Neural progenitor cell (in vitro differentiated cells): ENCODE measurements around the gene TRAF2. TPM values are rescaled to one million over a fixed set of nuclear protein-coding genes. Genes with fewer than 3 reads are reported as not detected.
"Not testable (repeated sequence)": the region's sequence is repeated elsewhere in the genome, so short reads cannot be mapped to it uniquely, and the experiment has no call there.

Experiments used
- DNase-seq: peaks from one replicate; pipeline ENCODE4 v3.0.0-alpha.2; 2016; ENCODE audit warnings: low spot score
- H2AFZ ChIP-seq: fragments of 200-600 bp; sonication (generic); replicated peaks from 2 replicates; pipeline ENCODE4 v1.6.1; 2016; ENCODE audit warnings: antibody characterized with exemption
- H3F3A ChIP-seq: fragments of 200-600 bp; sonication (generic); 2 replicates; pipeline ENCODE4 v1.6.1; 2016; ENCODE audit warnings: antibody characterized with exemption, low read depth
- H3K27ac ChIP-seq: fragments of 200-600 bp; sonication (generic); 2 replicates; pipeline ENCODE4 v1.5.1; 2016; ENCODE audit warnings: mild to moderate bottlenecking
- H3K27me3 ChIP-seq: fragments of 200-600 bp; sonication (generic); 2 replicates; pipeline ENCODE4 v1.6.1; 2016; ENCODE audit warnings: mild to moderate bottlenecking, moderate library complexity
- H3K36me3 ChIP-seq: fragments of 200-600 bp; sonication (generic); 2 replicates; pipeline ENCODE4 v1.5.1; 2016
- H3K4me1 ChIP-seq: fragments of 200-600 bp; sonication (generic); 2 replicates; pipeline ENCODE4 v1.6.1; 2016; ENCODE audit warnings: mixed run types
- H3K4me2 ChIP-seq: fragments of 200-600 bp; sonication (generic); 2 replicates; pipeline ENCODE4 v1.6.1; 2016
- H3K4me3 ChIP-seq: fragments of 200-600 bp; sonication (generic); 2 replicates; pipeline ENCODE4 v1.5.1; 2016
- H3K79me2 ChIP-seq: fragments of 200-600 bp; sonication (generic); 2 replicates; pipeline ENCODE4 v1.6.1; 2016; ENCODE audit warnings: low read depth
- H3K9ac ChIP-seq: fragments of 200-600 bp; sonication (generic); 2 replicates; pipeline ENCODE4 v1.6.1; 2016
- H3K9me3 ChIP-seq: fragments of 200-600 bp; sonication (generic); 2 replicates; pipeline ENCODE4 v1.5.1; 2016; ENCODE audit warnings: low read depth
- H4K20me1 ChIP-seq: fragments of 200-600 bp; sonication (generic); 2 replicates; pipeline ENCODE4 v1.6.1; 2016; ENCODE audit warnings: low read depth
- H3K27ac Mint-ChIP-seq: 3 replicates; pipeline ENCODE4 v1.8.0; 2021; ENCODE audit warnings: mixed read lengths
- H3K27me3 Mint-ChIP-seq: 2 replicates; pipeline ENCODE4 v1.8.0; 2022; ENCODE audit warnings: low read depth, mild to moderate bottlenecking, inconsistent platforms, moderate library complexity, mixed read lengths; ENCODE audit not compliant: insufficient read depth
- H3K36me3 Mint-ChIP-seq: 3 replicates; pipeline ENCODE4 v1.8.0; 2021; ENCODE audit warnings: mixed read lengths
- H3K4me1 Mint-ChIP-seq: 3 replicates; pipeline ENCODE4 v1.8.0; 2021; ENCODE audit warnings: mixed read lengths
- H3K4me3 Mint-ChIP-seq: 3 replicates; pipeline ENCODE4 v1.8.0; 2021; ENCODE audit warnings: mild to moderate bottlenecking, moderate library complexity, mixed read lengths
- H3K9me3 Mint-ChIP-seq: 3 replicates; pipeline ENCODE4 v1.8.0; 2020; ENCODE audit warnings: mixed read lengths
- CTCF ChIP-seq: fragments of 200-600 bp; sonication (generic); IDR thresholded peaks from 2 replicates; pipeline ENCODE4 v1.5.1; 2017; ENCODE audit warnings: antibody characterized with exemption, mild to moderate bottlenecking
- EZH2 ChIP-seq: fragments of 200-600 bp; sonication (generic); IDR thresholded peaks from 2 replicates; pipeline ENCODE4 v1.6.1; 2017; ENCODE audit warnings: antibody characterized with exemption, mild to moderate bottlenecking, moderate library complexity
- EZH2phosphoT487 ChIP-seq: fragments of 200-600 bp; sonication (generic); IDR thresholded peaks from 2 replicates; pipeline ENCODE4 v1.6.1; 2017; ENCODE audit warnings: antibody characterized with exemption
- total RNA-seq: library from RNA; depleted of rRNA; stranded (reverse); fragments of >200 nt; gene quantifications from 2 replicates; pipeline ENCODE4 v1.2.3, GENCODE V29; 2015; ENCODE audit warnings: low replicate concordance

The TRAF2 gene
- total RNA-seq, 1 donor from 2014 or later, result 16.1 TPM

GRCh38 chr9:136867917-136868316 is 18.4 kb upstream of the TRAF2 start:
- Histone ChIP-seq H2AFZ (no peak overlapping the region), H3K4me2 (no peak overlapping the region), H3K79me2 (peaks cover 36% of the 10 kb centered on the region), H4K20me1 (peaks cover 30% of the 10 kb centered on the region), H3F3A (peaks cover 4% of the 10 kb centered on the region), H3K27ac (no peak overlapping the region), H3K9ac (no peak overlapping the region), H3K4me1 (peaks cover 10% of the 10 kb centered on the region), H3K4me3 (no peak overlapping the region), H3K9me3 (peaks cover 10% of the 10 kb centered on the region), H3K27me3 (no peaks in the 10 kb centered on the region), H3K36me3 (no peaks in the 10 kb centered on the region)
- peaks cover 38% of the 10 kb centered on the region for H3K9me3 Mint-ChIP-seq
- DNase-seq, result no peak
- peaks cover 7% of the 10 kb centered on the region for H3K4me1 Mint-ChIP-seq
- no peak for TF ChIP-seq EZH2phosphoT487
- no peak for TF ChIP-seq CTCF
- no peak for TF ChIP-seq EZH2
- H3K27ac Mint-ChIP-seq, result no peak overlapping the region
- peak overlapping the region; percentile 82 for H3K4me3 Mint-ChIP-seq
- H3K27me3 Mint-ChIP-seq, result peaks cover 3% of the 10 kb centered on the region
- peaks cover 21% of the 10 kb centered on the region for H3K36me3 Mint-ChIP-seq

GRCh38 chr9:136868644-136869043 is 17.7 kb upstream of the TRAF2 start:
- peaks cover 4% of the 10 kb centered on the region for H3F3A ChIP-seq
- peaks cover 24% of the 10 kb centered on the region for H4K20me1 ChIP-seq
- Mint-ChIP-seq H3K9me3 (peaks cover 43% of the 10 kb centered on the region), H3K36me3 (peaks cover 17% of the 10 kb centered on the region), H3K4me3 (peak overlapping the region; percentile 73), H3K27me3 (peaks cover 3% of the 10 kb centered on the region), H3K27ac (no peak overlapping the region), H3K4me1 (peaks cover 7% of the 10 kb centered on the region)
- no peak overlapping the region for H3K27ac ChIP-seq
- H3K4me2 ChIP-seq, result no peak overlapping the region
- peaks cover 14% of the 10 kb centered on the region for H3K9me3 ChIP-seq
- H3K79me2 ChIP-seq, result peaks cover 32% of the 10 kb centered on the region
- H3K36me3 ChIP-seq, result no peaks in the 10 kb centered on the region
- H3K27me3 ChIP-seq, result no peaks in the 10 kb centered on the region
- DNase-seq, result no peak
- H3K4me3 ChIP-seq, result no peak overlapping the region
- H3K4me1 ChIP-seq, result peaks cover 10% of the 10 kb centered on the region
- TF ChIP-seq EZH2 (no peak), CTCF (no peak), EZH2phosphoT487 (no peak)
- H2AFZ ChIP-seq, result no peak overlapping the region
- H3K9ac ChIP-seq, result no peak overlapping the region

GRCh38 chr9:136869611-136870010 is 16.7 kb upstream of the TRAF2 start:
- not testable (repeated sequence) for H3K4me1 Mint-ChIP-seq, H3K27me3 ChIP-seq, H3K27ac Mint-ChIP-seq, H3K4me1 ChIP-seq, H3K27ac ChIP-seq, H3F3A ChIP-seq, H3K4me3 ChIP-seq, H3K36me3 ChIP-seq, DNase-seq, H3K9ac ChIP-seq, H2AFZ ChIP-seq, H3K27me3 Mint-ChIP-seq, H3K4me2 ChIP-seq
- peaks cover 22% of the 10 kb centered on the region for H3K79me2 ChIP-seq
- peaks cover 46% of the 10 kb centered on the region for H3K9me3 Mint-ChIP-seq
- peaks cover 13% of the 10 kb centered on the region for H3K36me3 Mint-ChIP-seq
- peaks cover 14% of the 10 kb centered on the region for H4K20me1 ChIP-seq
- peaks cover 14% of the 10 kb centered on the region for H3K9me3 ChIP-seq
- peak overlapping the region; percentile 30 for H3K4me3 Mint-ChIP-seq

GRCh38 chr9:136875155-136875554 is 11.2 kb upstream of the TRAF2 start:
- Histone ChIP-seq H3K9me3 (peaks cover 7% of the 10 kb centered on the region), H3K27me3 (no peaks in the 10 kb centered on the region), H4K20me1 (no peaks in the 10 kb centered on the region), H3K9ac (no peak overlapping the region), H3K4me1 (no peaks in the 10 kb centered on the region), H3K36me3 (no peaks in the 10 kb centered on the region), H3K4me2 (no peak overlapping the region), H3K27ac (no peak overlapping the region), H3K4me3 (no peak overlapping the region), H3K79me2 (no peaks in the 10 kb centered on the region), H2AFZ (no peak overlapping the region), H3F3A (no peaks in the 10 kb centered on the region)
- H3K4me3 Mint-ChIP-seq, result no peak overlapping the region
- no peaks in the 10 kb centered on the region for H3K36me3 Mint-ChIP-seq
- H3K27me3 Mint-ChIP-seq, result peaks cover 12% of the 10 kb centered on the region
- no peak for TF ChIP-seq EZH2
- no peak for TF ChIP-seq CTCF
- no peaks in the 10 kb centered on the region for H3K4me1 Mint-ChIP-seq
- no peak for DNase-seq
- peaks cover 36% of the 10 kb centered on the region for H3K9me3 Mint-ChIP-seq
- no peak overlapping the region for H3K27ac Mint-ChIP-seq
